Esophagus muscularis mucosa (tissue), 4 donors: Measurements from ENCODE around the gene PTPRE. TPM values are rescaled to one million over a fixed set of nuclear protein-coding genes. Genes with fewer than 3 reads are reported as not detected.

Source experiments
- DNase-seq: peaks from one replicate; pipeline ENCODE4 v3.0.0-alpha.2; 2017; ENCODE audit errors: extremely low spot score
- H3K27ac ChIP-seq, 4 donors: fragments of 200-600 bp; sonication (generic); replicated peaks in 1 of 4; 1 replicate in 3 of 4; 2 replicates in 1 of 4; pipeline ENCODE4 v1.5.1; 2016 to 2019; ENCODE audit warnings: mild to moderate bottlenecking in 1 of 4
- H3K27me3 ChIP-seq, 4 donors: fragments of 200-600 bp; sonication (generic); one replicate each; pipeline versions ENCODE4 v1.5.1 to v1.6.0; 2016 to 2019
- H3K36me3 ChIP-seq, 4 donors: fragments of 200-600 bp; sonication (generic); one replicate each; pipeline ENCODE4 v1.5.1; 2016 to 2019
- H3K4me1 ChIP-seq, 4 donors: fragments of 200-600 bp; sonication (generic); one replicate each; pipeline ENCODE4 v1.5.1; 2016 to 2019
- H3K4me3 ChIP-seq, 4 donors: fragments of 200-600 bp; sonication (generic); 1 replicate in 2 of 4; 2 replicates in 2 of 4; pipeline ENCODE4 v1.5.1; 2016 to 2019; ENCODE audit warnings: mild to moderate bottlenecking in 4 of 4, moderate library complexity in 1 of 4
- H3K9me3 ChIP-seq, 4 donors: fragments of 200-600 bp; sonication (generic); 1 replicate in 3 of 4; 2 replicates in 1 of 4; pipeline ENCODE4 v1.5.1; 2016 to 2019
- EP300 ChIP-seq: sonication (generic); formaldehyde crosslinking; IDR thresholded peaks from one replicate; pipeline ENCODE4 v1.6.1; 2017; ENCODE audit warnings: antibody characterized with exemption
- POLR2A ChIP-seq: fragments of 450-650 bp; IDR thresholded peaks from one replicate; pipeline ENCODE4 v1.6.1; 2017; ENCODE audit warnings: antibody characterized with exemption, moderate library complexity, mild to moderate bottlenecking, low read depth
- POLR2AphosphoS5 ChIP-seq, 2 donors: sonication (generic); formaldehyde crosslinking; IDR thresholded peaks; one replicate each; pipeline ENCODE4 v1.6.1; 2017; ENCODE audit warnings: antibody characterized with exemption in 2 of 2
- WGBS: methylation state at CpG from one replicate; pipeline ENCODE4 v1.1.5; 2018; 5-methylcytosine and 5-hydroxymethylcytosine counted together
- intact Hi-C: fragments of 100-400 bp; cut with DNase I; formaldehyde crosslinking; loops from one replicate; pipeline ENCODE4 v1.15.1; 2023
- total RNA-seq, 4 donors: library from RNA; depleted of rRNA; stranded (reverse); fragments of >200 nt; gene quantifications; one replicate each; pipeline versions ENCODE4 v1.1.0 to v1.2.1, GENCODE V29; 2016
- TF ChIP-seq, protein P1 (sequence below), 3 experiments: fragments of 200-600 bp in 2 of 3; fragments of 450-650 bp in 1 of 3; sonication (generic) in 2 of 3; IDR thresholded peaks; one replicate each; pipeline ENCODE4 v1.5.1; 2017 to 2019; ENCODE audit warnings: antibody characterized with exemption in 3 of 3, mild to moderate bottlenecking in 2 of 3, moderate library complexity in 1 of 3

The PTPRE gene
- total RNA-seq, 4 donors from 2014 or later: 8.7 to 22.4 (median 13.3) TPM

DNA sequence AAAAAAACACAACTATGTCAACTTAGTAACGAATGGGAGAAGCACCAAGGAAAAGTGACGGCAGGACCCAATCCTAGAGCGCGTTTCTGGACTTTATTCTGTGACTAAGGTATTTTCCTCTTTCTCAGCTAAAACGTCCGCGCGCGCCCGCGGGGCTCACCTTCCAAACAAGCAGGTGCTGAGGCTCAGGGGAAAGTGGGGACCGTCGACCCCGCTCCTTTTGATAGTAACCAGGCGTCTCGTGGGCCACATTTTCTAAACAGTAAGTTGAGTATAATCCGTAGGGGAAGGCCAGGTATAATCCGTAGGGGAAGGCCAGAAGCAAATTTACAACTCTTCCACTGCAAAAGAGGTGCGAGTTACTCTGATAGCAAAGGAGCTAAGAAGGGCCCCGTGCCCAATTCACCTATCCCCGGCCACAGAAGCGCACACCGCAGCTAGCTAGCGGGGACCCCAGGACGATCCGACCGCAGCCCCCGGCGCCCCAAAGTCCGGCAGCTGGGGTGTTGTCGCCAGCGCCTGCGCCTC is 218.6 kb downstream of the PTPRE start:
- H3K4me1 ChIP-seq: peaks cover 12 to 23% (median 21%) of the 10 kb centered on the region in 4 donors
- TF ChIP-seq POLR2AphosphoS5 (IDR thresholded peaks at IDR 0.05) (no peak), POLR2A (no peak), EP300 (no peak)
- TF ChIP-seq, protein P1, sequence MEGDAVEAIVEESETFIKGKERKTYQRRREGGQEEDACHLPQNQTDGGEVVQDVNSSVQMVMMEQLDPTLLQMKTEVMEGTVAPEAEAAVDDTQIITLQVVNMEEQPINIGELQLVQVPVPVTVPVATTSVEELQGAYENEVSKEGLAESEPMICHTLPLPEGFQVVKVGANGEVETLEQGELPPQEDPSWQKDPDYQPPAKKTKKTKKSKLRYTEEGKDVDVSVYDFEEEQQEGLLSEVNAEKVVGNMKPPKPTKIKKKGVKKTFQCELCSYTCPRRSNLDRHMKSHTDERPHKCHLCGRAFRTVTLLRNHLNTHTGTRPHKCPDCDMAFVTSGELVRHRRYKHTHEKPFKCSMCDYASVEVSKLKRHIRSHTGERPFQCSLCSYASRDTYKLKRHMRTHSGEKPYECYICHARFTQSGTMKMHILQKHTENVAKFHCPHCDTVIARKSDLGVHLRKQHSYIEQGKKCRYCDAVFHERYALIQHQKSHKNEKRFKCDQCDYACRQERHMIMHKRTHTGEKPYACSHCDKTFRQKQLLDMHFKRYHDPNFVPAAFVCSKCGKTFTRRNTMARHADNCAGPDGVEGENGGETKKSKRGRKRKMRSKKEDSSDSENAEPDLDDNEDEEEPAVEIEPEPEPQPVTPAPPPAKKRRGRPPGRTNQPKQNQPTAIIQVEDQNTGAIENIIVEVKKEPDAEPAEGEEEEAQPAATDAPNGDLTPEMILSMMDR (IDR thresholded peaks at IDR 0.05): no peak
- no peaks in the 10 kb centered on the region for H3K9me3 ChIP-seq
- H3K4me3 ChIP-seq: peak overlapping the region; percentile 55 to 68 (median 63)
- H3K27me3 ChIP-seq: peaks cover 0 to 50% (median 35%) of the 10 kb centered on the region in 4 donors
- H3K36me3 ChIP-seq: no peaks in the 10 kb centered on the region
- 3% methylated on average over 20 of the region's 33 CpGs for WGBS
- no peak for DNase-seq
- intact Hi-C loops: no loop called here
- H3K27ac ChIP-seq: no peak overlapping the region

DNA sequence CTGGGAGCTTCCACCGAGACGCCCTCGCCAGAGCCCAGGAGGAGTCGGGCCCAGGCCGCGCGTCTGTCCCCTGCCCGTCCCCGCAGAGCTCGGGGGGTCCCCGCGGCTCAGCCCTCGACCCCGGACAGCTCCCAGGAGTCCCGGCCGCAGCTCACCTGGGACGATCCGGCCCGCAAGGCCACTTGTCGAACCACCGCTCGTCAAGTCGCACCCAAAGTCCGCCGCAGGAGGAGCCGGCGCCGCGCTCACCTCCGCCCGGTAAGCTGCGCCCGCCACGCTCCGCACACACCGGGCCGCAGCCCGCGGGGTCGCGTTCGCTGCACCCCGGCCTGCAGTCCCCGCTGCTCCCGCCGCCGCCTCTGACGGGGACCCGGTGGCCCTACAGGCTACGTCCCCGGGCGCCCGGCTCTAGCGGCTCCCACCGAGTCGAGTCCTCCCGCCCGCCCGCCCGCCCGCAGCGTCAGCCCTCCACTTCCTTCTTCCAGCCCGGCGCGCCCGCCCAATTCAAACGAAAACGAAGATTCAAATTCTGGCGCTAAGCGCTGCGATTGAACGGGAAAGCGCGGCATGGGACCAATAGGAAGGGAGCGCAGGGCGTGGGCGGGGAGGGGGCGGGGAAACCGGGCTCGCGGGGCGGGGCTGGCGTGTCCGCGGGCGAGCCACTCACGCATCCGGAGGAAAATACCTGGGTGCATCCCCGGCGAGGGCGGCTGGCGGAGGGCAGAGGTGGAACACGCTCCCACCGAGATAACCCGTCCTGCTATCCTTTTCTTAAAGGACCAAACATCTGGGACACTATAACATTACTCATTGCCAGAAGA is 219.3 kb downstream of the PTPRE start, which contains the start of gene MKI67:
MKI67 (minus strand) TSS at position 480 of the 821 bp plus-strand sequence. CDS start 756 bp downstream, outside the sequence.
- DNase-seq: peak; percentile 94
- H3K4me1 ChIP-seq: peaks cover 12 to 23% (median 21%) of the 10 kb centered on the region in 4 donors
- intact Hi-C loops: no loop called here
- H3K9me3 ChIP-seq: no peaks in the 10 kb centered on the region
- H3K27ac ChIP-seq: no peak within 1 kb of the TSS
- H3K27me3 ChIP-seq: peaks cover 0 to 50% (median 33%) of the 10 kb centered on the region in 4 donors
- H3K36me3 ChIP-seq: no peaks in the 10 kb centered on the region
- TF ChIP-seq, protein P1 (IDR thresholded peaks at IDR 0.05): no peak
- no peak for TF ChIP-seq POLR2A
- no peak for TF ChIP-seq EP300
- no peak for TF ChIP-seq POLR2AphosphoS5 (IDR thresholded peaks at IDR 0.05)
- H3K4me3 ChIP-seq: peak within 1 kb of the TSS; percentile 55 to 68 (median 63)
- 0% methylated on average over 8 of the region's 95 CpGs for WGBS

DNA sequence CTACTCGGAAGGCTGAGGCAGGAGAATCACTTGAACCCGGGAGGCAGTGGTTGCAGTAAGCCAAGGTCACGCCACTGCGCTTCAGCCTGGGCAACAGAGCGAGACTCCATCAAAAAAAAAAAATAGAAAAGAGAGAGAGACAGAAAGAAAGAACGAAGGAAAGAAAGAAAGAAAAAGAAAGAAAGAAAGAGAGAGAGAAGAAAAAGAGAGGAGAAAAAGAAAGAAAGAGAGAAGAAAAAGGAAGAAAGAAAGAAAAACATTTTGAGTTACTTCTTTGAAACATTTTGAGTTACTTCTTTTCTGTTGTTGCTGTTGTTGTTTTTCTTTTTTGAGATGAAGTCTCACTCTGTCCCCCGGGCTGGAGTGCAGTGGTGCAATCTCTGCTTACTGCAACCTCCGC is 221.7 kb downstream of the PTPRE start:
- 84% methylated on average over 8 of the region's 8 CpGs for WGBS

DNA sequence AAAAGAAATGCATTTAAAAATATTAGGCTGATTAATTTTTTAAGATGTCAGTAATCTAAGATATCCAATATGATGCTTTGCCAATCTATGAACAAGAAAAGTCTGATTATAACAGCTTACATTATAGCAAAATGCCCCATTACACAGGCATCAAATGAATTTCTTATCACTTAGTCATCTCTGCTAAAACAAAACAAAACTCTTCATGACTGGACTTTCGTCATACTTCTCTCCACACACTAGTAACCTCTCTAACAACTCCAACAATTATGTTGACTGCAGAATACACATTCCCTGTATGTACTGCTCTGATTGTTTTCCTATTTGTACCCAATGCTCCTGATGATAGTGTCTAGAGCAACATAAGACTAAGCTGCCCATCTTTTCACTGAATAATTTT is 223.1 kb downstream of the PTPRE start:
- Histone ChIP-seq H3K27ac (no peak overlapping the region), H3K9me3 (no peaks in the 10 kb centered on the region), H3K4me3 (no peak overlapping the region), H3K27me3 (peaks cover 0 to 16% (median 8%) of the 10 kb centered on the region in 4 donors), H3K4me1 (peaks cover 12 to 21% (median 19%) of the 10 kb centered on the region in 4 donors), H3K36me3 (no peaks in the 10 kb centered on the region)
- TF ChIP-seq POLR2A (no peak), EP300 (no peak), POLR2AphosphoS5 (IDR thresholded peaks at IDR 0.05) (no peak)
- TF ChIP-seq, protein P1 (IDR thresholded peaks at IDR 0.05): no peak
- DNase-seq: no peak
- WGBS: 80% methylated on average over 1 of the region's 1 CpG
- intact Hi-C loops: no loop called here

More for the DNA sequence above, 221.7 kb downstream of the PTPRE start:
- H3K4me1 ChIP-seq: peaks cover 12 to 23% (median 21%) of the 10 kb centered on the region in 4 donors
- TF ChIP-seq, protein P1 (IDR thresholded peaks at IDR 0.05): no peak
- no peak for TF ChIP-seq POLR2A
- no peak for TF ChIP-seq EP300
- TF ChIP-seq POLR2AphosphoS5 (IDR thresholded peaks at IDR 0.05): no peak
- intact Hi-C loops: no loop called here
- H3K27ac ChIP-seq: no peak overlapping the region
- H3K36me3 ChIP-seq: no peaks in the 10 kb centered on the region
- no peaks in the 10 kb centered on the region for H3K9me3 ChIP-seq
- peaks cover 0 to 30% (median 22%) of the 10 kb centered on the region in 4 donors for H3K27me3 ChIP-seq
- no peak overlapping the region for H3K4me3 ChIP-seq
- no peak for DNase-seq

Other genes with a start within 250 kb of the PTPRE start
- gene FOXI2, start 169.9 kb upstream of the PTPRE start, total RNA-seq: under 1 TPM; 0.13 to 0.42 (median 0.17) TPM
- gene CLRN3, start 14.2 kb upstream of the PTPRE start, total RNA-seq: not detected
- gene MKI67, start 219.3 kb downstream of the PTPRE start, total RNA-seq: 1 to 10 TPM in 1 of 4 donors, under 1 TPM in 3; 0.17 to 1.2 (median 0.87) TPM